HCEC 1CT (cell line): ENCODE measurements around the gene EXOC1L.

ENCODE experiments used
- DNase-seq: peaks from one replicate; pipeline ENCODE4 v3.0.0-alpha.2; 2017

The EXOC1L gene, protein sequence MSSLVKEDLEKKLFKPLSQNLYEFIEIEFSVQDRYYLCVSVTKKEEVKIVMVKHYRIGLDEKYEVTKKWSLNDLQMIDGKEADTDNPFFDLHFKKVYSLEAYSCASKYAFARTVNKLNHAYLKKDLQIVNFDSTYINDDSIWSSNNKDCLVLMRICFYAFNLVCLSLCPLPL

DNA sequence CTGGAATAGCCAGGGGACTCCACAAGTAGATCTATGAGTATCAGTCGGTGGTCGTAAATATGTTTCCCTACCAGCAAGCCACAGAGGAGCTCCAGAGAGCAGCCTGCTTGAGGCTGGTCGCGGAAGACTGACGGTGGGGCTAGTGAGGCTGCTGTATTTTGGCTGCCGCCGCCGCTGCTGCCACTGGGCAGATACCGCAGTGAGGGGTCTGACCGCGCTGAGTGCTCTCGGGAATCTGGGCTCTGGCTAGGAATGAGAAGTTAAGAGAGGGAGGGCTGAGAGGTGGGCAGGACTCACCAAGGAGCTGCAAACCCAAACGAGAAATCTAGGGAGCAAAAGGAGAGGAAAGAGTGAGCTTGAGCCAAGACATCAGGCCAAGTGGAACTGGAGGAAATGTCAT, at the start of gene EXOC1L:
EXOC1L (plus strand) TSS at position 157 of the 400 bp plus-strand sequence; CDS start at position 394, 237 bp downstream.
- no peak for DNase-seq

DNA sequence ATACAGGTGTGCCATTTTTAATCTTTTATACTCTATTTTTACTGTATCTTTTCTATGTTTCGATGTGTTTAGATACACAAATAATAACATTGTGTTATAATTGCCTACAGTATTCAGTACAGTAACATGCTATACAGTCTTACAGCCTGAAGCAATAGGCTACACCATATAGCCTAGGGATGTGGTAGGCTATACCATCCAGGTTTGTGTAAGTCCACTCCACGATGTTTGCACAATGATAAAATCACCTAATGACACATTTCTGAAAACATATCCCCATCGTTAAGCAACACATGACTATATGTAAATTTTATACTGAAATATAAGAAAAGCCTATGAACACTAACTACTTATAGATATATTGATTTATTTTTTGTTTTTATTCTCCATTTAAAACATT, 48.9 kb upstream of the EXOC1L start:
- DNase-seq = no peak

DNA sequence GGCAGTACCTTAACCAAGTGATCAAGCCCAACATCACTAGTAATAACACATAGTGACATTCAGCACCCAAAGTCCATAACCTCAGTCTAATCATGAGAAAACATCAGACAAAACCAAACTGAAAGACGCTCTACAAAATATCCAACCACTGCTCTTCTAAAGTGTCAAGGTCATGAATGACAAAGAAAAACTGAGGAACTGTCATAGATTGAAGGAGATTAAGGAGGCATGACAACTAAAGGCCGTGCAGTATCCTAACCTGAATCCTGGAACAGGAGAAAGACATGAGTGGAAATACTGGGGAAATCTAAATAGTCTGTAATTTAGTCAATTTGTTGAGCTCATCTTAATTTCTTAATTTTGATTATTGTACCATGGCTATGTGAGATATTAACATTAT, 38.2 kb upstream of the EXOC1L start:
- no peak for DNase-seq

DNA sequence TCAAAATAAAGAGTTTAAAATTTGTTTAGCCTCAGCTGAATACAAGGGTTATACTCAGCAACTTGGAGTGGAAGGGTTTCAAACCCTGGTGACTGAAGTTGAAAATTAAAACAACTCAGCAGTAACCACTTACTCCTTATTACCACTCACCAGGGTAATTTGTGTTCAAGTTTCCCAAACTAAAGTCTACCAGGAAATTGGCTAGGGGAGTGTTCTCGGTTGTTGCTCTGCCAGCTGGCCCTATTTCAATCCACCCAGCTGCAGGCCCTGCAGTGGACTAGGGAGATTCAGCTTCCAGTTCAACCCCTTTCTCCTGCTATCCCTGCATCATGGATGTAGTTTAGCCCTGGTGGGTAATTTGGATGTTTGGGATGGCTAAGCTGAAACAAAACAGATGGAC, 37.8 kb upstream of the EXOC1L start:
- DNase-seq = no peak

DNA sequence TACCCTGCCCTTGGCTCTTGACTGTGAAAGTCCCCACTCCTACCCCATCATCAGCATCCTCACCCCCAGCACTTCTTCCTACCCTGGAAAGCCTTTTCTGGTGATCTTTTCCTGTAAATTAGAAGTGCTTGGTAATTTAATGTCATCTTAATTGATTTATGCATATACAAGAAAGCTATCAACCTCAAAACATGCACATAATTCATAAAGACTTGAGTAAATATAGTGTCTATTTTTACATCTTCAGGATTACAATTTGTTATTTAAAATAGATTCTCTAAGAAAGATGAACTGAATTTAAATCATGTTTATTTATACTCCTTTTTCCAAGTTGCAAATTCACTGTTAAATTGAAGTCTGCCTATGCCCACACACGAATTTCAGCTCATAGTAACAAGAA, 36.0 kb upstream of the EXOC1L start:
- DNase-seq = no peak

DNA sequence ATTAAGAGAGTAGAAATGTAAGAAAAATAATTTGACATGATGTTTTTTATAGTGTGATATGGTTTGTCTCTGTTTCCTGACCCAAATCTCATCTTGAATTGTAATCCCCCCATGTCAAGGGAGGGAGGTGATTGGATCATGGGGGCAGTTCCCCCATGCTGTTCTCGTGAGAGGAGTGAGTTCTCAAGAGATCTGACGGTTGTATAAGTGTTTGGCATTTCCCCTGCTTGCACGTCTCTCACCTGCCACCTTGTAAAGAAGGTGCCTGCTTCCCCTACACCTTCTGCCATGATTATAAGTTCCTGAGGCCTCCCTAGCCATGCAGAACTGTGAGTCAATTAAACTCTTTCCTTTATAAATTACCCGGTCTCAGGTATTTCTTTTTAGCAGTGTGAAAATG, 34.8 kb upstream of the EXOC1L start:
- no peak for DNase-seq

DNA sequence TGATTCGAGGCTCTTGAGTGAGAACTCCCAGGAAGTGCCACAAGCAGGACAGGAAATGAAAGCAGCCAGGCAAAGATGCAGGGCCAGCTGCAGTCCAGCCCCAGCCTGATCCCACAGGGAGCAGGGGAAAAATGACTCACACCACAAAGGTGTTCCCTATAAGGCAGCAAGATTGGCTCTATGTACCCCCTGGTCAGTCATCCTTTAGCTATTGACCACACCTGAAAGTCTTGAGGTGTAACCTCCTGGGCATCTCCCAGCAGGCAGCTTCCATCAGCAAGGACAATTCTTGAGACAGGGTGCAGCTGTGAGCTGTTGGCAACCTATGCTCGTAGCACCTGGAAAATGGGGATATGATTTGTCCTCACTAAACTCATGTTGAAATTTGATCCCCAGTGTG, 27.9 kb upstream of the EXOC1L start:
- DNase-seq = no peak

DNA sequence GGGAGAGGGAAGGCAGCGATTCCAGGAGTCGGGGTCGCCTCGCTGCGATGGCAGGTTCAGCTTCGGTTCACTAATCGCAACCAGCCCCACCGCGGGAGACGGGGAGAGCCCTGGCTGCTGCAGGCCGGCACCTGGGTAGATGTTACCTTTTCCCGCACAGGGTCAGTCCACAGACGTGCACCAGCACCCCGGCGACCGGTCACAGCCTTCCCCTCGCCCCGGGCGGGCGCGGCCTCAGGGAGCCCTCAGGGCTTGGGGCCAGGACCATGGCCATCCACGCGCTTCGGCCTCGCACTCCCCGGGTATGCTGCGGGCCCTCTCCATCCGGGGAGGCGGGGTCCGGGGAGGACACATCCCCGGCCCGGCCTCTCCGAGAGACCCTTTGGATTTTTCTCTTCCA, 26.1 kb upstream of the EXOC1L start:
- no peak for DNase-seq

DNA sequence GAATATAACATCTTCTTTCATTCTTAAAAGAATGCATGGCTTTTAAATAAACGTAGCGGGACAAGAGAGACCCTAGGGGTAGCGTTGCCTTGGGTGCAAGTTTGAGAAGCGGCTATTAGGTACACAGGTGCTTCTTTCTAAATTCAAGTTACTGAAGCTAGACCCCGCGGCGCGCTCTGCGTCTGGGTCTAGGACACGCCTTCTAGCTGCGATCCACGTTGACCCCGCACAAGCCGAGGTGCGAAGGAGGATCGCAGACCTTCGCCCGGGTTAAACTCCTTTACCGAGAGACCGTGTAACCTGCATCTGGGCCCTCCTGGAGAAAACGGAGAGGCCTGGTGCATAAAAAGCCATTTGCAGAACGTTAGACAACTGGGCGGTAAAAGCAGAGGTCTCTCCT, 25.5 kb upstream of the EXOC1L start:
- DNase-seq = no peak

DNA sequence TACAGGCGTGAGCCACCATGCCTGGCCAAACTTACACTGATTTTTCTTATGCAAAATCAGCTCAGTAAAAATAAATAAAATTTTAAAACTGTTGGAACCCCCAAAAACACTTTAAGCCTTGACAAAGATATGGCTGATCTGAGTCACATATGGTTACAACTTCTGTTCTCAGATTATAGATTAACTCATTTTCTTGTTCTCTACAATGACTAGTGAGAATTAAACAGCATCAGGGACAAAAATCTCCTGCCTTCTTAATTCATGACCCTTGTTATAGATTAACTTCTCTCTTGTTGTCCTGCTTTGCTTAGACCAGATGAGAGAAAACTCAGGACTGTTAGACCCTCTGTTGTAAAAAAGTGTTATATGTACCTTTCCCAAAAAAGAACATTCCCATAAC, 24.2 kb upstream of the EXOC1L start:
- DNase-seq = no peak

DNA sequence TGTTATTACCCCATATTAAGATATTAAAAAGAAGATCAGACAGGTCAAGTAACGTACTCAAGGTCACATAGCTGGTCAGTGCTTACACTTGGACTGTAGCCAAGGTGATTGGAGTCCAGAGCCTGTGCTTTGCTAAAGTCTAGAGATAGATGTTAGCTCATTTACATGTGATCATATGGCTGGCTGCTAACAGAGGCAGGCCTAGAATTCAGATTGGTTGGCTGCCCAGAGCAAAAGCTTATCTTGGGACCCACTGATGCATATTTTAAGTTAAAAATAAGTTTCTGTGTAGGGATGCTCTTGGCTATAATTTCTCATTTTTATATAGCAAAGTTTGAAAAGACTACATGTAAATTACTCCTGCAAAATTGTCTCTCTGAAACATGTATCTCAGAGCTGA, 18.1 kb upstream of the EXOC1L start:
- no peak for DNase-seq

DNA sequence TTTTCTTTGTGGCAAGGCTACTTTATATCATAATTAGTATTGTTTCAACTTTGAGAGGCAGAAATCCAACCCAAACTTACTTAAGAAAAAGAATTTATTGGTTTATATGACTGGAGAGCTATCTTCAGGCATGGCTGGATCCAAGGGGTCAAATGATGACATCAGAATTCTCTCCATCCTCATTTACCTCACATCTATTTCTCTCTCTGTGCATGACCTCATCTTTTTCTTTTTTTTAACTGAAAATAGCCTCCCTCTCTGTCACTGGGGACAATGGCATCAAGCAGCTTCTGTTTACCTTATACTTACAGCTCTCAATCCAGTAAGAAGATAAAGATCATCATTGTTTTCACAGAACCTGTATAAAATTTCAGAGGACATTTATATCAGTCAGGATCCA, 12.0 kb upstream of the EXOC1L start:
- no peak for DNase-seq

DNA sequence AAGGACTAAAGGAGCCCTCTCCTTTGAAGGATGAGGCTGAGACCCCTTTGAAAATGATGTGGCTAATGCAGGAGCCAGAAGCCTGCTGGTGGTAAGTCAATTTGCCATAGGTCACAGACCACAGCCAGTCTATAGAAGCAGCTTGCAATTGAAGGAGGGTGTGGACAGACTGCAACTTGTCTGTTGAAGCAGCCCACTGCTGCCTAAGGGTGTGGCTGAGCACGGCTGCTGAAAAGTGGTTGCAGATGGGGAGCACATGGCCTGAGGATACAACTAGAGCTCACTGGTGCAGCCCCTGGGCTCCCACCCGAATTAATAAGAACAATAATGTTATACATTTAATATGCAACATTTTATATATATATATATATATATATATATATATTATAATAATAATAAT, 11.4 kb upstream of the EXOC1L start:
- no peak for DNase-seq

DNA sequence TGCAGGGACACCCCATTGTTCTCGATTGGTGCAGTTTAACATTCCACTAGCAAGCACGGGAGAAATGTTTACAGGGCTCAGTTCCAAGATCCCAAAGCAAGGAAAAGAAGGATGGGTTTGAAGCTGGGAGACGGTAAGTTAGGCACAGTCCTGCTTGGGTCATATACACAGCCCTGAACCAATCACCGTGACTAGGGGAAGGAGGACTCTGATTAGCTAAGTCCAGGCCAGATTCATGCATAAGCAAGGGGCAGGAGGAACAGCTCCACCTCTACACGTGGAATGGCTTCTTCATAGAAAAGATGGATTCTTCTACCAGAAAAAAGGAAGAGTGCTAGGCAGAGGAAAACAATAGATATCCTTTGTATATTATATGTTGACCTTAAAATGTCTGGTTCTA, 11.0 kb upstream of the EXOC1L start:
- no peak for DNase-seq

DNA sequence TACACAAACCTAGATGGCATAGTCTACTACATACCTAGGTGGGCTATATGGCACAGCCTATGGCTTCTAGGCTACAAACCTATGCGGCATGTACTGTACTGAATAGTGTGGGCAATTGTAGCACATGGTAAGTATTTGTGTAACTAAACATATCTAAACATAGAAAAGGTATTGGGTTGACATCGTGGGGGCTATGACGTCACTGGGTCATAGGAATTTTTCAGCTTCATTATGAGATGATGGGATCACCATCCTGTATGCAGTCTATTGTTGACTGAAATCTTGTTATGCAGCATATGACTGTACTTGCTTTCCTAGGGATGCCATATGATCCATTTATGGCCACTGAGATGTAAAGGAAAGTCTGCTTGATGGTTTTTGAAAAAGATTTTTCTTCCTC, 1.9 kb upstream of the EXOC1L start:
- DNase-seq = no peak

DNA sequence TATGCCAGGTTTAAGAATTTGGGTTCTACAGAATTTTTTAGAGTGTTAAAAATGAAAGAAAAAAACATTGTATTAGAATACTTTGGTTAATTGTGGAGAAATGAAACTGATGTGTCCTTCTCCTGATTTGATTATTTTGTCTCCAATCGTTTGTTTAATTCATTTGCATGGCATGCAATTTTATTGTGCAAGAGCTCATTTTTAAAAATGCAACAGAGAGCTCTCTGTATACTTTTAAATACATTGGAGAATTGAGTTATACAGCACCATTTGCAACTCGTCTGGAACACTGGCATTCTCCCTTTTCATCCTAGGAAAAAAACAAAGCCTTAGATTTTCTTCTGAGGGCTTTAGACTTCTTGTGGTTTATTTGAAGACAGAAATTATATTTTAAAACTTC, 689 bp downstream of the EXOC1L start:
- no peak for DNase-seq

DNA sequence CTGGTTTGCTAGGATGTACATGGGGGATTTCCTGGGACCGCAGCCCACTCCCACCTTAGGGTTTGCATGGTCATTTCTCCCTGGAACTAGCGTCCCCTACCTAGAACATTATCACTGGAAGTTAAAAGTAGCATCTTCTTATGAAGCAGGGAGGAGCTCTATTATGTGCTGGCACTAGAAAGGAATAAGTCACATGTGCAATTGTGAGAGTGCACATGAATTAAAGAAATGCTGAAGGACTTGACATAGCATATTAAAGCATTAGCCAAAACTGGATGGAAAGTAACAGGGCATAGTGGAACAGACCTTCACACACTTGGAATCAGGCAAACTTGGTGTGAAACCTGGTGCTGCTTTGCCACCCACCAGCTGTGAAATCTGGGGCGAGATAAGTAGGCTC, 2.7 kb downstream of the EXOC1L start:
- no peak for DNase-seq

DNA sequence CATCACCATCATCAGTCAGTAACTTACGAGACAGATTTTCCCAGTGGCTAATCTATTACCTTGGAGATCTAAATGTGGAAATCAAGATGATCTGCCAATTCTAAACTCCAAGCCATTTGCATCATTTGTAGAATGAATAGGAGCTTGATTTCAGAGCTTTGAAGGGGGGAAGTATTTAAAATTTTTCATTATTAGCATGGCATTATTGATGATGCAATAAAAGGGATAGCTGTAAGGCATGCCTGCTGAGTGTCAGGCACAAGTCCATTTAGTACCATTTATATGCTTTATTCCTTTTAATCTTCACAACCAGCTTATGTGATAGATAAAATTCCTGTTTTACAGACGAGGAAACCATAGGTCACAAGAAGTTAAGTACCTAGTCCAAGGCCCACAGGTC, 5.3 kb downstream of the EXOC1L start:
- no peak for DNase-seq

DNA sequence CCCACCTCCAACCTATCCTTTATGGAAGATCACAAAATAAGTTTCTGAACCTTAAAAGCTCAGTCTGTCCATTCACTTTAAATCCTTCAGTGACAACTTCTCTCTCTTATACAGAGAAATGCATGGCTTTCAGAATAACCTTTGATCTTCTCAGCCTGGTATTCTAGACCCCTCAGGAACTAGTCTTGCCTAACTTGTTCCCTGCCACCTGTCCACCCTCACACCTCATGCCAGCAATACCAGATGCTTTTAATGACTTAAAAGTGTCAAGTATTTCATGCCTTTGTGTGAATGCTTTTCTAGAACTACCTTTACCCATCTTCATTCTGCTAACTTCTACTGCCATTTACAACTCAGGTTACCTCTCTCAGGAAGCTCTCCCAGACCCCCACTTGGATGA, 7.4 kb downstream of the EXOC1L start:
- no peak for DNase-seq

DNA sequence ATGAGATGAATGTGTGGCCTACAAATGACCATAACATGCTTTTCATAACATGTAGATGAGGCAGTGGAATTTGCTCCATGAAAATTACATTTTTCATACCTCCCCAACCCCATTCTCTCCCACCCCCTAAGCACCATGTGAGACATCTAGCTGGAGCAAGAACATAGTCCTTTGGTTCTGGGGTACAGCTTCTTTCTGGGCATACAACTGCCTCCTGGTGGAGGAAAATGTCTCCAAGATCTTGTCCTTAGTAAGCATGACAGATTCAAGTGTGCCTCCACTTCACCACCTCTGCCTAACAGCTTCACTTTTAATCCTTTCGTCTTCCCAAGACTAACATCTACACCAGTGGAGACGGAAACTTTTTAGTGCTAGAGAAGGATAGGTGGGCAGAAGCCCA, 8.0 kb downstream of the EXOC1L start:
- no peak for DNase-seq

DNA sequence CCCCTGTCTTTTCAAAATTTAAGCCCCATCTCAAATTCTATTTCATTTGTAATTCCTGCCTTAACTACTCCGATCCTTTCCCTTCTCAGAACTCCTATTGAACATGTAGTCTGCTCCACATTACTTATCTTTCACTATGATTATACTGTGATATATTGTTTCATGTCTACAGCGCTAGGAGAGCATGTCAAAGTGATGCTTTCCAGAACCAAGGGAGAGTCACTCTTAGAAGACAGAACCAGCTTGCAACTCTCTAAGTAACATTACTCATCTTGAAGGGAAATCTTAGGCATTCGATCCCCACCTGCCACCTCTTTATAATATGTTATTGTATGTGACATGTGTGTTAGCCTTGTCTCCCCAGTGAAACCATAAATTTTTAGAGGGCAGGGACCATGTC, 10.5 kb downstream of the EXOC1L start:
- no peak for DNase-seq

DNA sequence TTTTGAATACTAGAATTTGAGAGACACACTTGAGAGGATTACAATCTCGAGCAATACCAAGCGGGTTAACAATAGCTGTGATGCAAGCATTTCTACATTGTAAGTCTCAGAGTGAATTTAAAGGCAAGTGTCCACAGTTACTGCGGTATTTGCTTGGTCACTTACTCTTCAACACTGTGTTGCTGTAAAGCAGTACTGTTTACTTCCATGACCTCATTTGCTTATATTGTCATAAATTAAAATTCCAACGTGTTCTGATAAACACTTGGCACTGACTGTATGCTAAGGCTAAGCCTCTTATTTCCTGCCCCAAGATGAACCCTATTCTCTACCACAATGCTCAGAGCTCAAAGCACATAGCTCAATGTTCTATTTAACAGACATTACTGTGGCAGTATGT, 11.1 kb downstream of the EXOC1L start:
- DNase-seq = no peak

DNA sequence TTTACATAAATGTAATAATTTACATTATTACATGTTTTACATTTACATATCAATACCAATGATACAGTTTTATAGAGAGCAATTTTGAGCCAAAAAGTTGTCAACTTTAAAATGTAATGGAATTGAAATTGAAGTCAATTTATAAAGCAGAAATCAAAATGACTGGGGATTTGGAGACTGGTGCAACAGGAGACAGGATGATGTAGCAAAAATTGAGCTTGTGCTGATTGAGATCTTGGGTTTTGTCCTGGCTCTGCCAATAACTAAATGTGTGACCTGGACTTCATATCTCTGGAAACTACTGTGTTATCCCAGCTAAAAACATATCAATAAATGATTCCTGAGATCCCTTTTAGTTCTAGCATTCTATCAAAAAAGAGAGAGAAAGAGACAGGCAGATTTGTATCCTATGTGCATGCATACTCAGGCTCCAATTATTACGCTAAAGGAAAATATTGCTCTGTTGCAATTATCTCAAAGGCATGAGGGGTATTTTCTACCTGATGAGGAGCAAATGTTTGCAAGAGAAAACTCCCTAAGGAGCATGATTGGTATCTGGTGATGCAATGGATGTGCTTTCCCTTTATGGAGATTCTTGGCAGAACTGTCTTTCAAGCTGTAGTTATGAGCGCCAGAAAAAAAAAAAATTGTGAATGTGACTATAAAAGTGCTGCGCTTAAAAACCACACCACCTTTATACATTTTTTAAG, 14.7 kb downstream of the EXOC1L start:
- no peak for DNase-seq

DNA sequence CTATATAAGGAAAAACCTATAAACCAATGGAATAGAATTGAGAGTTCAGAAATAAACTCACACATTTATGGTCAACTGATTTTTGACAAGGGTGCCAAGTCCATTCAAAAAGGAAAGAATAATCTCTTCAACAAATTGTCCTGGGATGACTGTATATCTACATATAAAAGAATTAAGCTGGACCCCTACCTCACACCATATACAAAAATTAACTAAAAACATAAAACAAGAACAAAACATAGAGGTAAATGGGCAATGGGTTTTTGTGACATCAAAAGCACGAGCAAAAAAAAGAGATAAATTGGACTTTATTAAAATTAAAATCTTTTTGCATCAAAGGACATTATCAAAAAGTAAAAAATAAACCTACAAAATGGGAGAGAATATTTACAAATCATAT, 18.3 kb downstream of the EXOC1L start:
- DNase-seq = no peak

DNA sequence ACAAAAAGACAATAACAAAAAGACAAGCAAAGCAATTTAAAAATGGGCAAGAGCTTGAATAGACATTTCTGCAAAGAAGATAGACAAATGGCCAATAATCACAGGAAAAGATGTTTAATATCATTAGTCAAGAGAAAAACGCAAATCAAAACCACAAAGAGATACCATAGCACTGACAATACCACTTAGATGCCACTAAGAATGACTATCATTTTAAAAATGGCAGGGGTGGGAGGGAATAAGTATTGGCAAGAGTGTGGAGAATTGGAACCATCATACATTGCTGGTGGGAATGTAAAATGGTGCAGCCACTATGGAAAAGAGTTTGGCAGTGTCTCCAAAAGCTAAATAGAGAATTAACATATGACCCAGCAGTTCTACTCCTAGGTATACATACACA, 18.8 kb downstream of the EXOC1L start:
- DNase-seq = peak; percentile 25
